Kidney capillary endothelial cell (primary cell): ENCODE results near the gene NDUFA1.
"Not testable (repeated sequence)": the region's sequence is repeated elsewhere in the genome, so short reads cannot be mapped to it uniquely, and the experiment has no call there.

ENCODE experiments used
- DNase-seq: peaks from one replicate; pipeline ENCODE4 v3.0.0-alpha.2; 2018; ENCODE audit warnings: low spot score

The NDUFA1 gene

DNA sequence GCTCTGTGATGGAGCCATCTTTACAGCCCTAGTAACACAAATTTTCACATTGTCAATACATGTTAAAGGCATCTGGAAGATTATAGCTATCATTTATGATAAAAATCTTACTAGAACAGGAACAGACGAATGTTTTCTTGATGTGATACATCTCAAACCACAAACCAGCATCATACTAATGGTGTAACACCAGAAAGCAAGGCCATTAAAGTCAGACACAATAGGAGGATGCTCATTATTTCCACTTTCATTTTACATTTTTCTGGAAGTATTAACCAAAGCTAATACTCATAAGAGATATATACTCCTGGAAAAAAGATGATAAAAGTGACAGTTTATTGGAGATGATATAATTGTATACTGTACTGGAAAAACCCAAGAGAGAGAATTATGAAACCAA, 29.3 kb downstream of the NDUFA1 start:
- DNase-seq, result no peak

DNA sequence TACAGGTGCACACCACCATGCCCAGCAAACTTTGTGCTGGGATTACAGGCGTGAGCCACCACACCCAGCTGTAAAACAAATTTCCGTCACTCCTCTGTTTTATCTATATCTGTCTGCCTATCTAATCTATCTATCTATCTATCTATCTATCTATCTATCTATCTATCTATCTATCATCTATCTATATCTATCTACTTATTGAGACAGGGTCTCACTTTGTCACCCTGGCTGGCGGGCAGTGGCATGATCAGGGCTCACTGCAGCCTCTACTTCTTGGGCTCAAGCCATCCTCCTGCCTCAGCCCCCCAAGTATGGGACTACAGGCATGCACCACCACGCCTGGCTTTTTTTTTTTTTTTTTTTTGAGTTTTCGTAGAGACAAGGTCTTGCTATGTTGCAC, 44.7 kb downstream of the NDUFA1 start:
- no peak for DNase-seq

DNA sequence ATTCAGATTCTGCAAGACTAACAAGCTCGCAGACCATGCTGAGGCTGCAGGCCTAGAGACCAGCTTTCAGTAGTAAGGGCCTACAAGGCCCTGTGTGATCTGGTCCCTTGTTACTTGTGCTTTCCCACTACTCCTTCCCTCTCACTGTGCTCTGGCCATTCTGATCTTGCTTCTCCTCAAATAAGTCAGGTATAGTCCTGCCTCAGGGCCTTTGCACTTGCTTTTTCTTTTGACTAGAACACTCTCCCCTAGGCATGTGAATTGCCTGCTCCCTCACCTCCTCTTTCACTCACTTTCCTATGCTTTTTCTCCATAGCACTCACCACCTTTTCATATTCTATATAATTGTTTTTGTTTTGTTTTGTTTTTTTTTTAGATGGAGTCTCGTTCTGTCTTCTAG, 46.2 kb downstream of the NDUFA1 start:
- no peak for DNase-seq

DNA sequence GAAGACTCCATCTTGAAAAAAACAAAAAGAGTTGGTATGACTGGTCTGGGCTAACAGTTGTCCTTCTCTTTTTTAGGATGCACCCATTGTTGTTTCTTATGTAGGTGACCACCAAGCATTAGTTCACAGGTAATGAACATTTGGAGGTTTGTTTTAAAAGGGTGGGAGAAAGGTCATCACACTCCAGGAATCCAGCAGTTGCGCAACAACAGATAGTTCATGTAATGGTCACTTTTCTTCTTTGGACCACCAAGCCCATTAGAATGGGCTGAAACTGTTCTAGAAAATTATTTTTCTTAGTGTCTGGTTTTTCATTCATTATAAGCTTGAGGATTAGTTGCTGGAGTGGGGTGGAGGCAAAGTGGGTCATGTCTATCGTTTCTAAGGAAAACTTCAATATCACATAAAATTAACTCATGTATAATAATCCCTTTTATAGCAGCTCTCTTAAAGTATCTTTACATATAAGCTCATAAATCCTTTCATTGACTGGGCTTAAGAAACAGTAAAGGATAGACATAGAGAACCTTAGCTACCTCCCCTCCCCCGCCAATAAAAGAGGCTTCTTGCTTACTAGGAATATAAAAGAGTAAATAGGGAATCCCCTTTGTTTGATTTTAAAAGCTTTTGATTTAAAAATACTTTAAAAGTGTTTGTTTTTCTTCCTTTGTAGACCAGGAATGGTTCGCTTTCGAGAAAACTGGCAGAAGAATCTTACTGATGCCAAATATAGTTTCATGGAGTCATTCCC, 48.4 kb downstream of the NDUFA1 start:
- DNase-seq, result no peak

DNA sequence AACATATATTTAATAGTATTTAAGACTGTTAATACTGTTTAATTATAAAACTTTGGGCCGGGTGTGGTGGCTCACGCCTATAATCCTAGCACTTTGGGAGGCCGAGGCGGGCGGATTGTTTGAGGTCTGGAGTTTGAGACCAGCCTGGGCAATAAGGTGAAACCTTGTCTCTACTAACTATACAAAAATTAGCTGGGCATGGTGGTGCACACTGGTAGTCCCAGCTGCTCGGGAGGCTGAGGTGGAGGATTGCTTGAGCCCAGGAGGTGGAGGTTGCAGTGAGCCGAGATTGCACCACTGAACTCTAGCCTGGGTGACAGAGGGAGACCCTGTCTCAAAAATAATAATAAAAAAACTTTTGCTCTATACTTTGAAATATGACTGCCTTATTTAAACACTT, 50.8 kb downstream of the NDUFA1 start:
- DNase-seq, result not testable (repeated sequence)
